ENCODE measurements around the gene AKIP1.

- TF ChIP-seq, protein P1, sequence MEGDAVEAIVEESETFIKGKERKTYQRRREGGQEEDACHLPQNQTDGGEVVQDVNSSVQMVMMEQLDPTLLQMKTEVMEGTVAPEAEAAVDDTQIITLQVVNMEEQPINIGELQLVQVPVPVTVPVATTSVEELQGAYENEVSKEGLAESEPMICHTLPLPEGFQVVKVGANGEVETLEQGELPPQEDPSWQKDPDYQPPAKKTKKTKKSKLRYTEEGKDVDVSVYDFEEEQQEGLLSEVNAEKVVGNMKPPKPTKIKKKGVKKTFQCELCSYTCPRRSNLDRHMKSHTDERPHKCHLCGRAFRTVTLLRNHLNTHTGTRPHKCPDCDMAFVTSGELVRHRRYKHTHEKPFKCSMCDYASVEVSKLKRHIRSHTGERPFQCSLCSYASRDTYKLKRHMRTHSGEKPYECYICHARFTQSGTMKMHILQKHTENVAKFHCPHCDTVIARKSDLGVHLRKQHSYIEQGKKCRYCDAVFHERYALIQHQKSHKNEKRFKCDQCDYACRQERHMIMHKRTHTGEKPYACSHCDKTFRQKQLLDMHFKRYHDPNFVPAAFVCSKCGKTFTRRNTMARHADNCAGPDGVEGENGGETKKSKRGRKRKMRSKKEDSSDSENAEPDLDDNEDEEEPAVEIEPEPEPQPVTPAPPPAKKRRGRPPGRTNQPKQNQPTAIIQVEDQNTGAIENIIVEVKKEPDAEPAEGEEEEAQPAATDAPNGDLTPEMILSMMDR (conservative IDR thresholded peaks at IDR 0.05; ENCODE audit: low read length) = no peak
- no peak for TF ChIP-seq EZH2phosphoT487 (IDR thresholded peaks at IDR 0.05; ENCODE audit: borderline replicate concordance, low read depth, low read length)
These were observed 15.2 kb downstream of the AKIP1 start for GRCh38 chr11:8926236-8926635.

Measured in OCI-LY7 (cell line).